Ishikawa (cell line): ENCODE data around the gene SOS2.

ENCODE experiments used
- EGR1 ChIP-seq: IDR thresholded peaks from 2 replicates; pipeline ENCODE4 v1.6.1; 2012
- RAD21 ChIP-seq: IDR thresholded peaks from 2 replicates; pipeline ENCODE4 v1.6.1; 2012; ENCODE audit warnings: low read depth
- REST ChIP-seq: IDR thresholded peaks from 2 replicates; pipeline ENCODE4 v1.6.1; 2012; ENCODE audit warnings: low read depth, mild to moderate bottlenecking
- TAF1 ChIP-seq: IDR thresholded peaks from 2 replicates; pipeline ENCODE4 v1.6.1; 2012; ENCODE audit warnings: low read depth, mild to moderate bottlenecking

- TF ChIP-seq TAF1 = no peak
- TF ChIP-seq EGR1 = no peak
- no peak for TF ChIP-seq REST
- no peak for TF ChIP-seq RAD21
Measured at GRCh38 chr14:50254248-50254647, 22.9 kb upstream of the SOS2 start.
